ENCODE results near the gene PRR11.

GRCh38 chr17:59131131-59131530 is 24.4 kb upstream of the PRR11 start:
- no peak for TF ChIP-seq CTCF (conservative IDR thresholded peaks at IDR 0.05; ENCODE audit: low read length)
- TF ChIP-seq EZH2phosphoT487 (IDR thresholded peaks at IDR 0.05; ENCODE audit: borderline replicate concordance) = no peak

Measured in Loucy (cell line).